Measurements from ENCODE around the gene ANKRD33. TPM values are rescaled to one million over a fixed set of nuclear protein-coding genes. Genes with fewer than 3 reads are reported as not detected.

The ANKRD33 gene
- total RNA-seq, 1 experiment from 2014 or later = not detected

DNA sequence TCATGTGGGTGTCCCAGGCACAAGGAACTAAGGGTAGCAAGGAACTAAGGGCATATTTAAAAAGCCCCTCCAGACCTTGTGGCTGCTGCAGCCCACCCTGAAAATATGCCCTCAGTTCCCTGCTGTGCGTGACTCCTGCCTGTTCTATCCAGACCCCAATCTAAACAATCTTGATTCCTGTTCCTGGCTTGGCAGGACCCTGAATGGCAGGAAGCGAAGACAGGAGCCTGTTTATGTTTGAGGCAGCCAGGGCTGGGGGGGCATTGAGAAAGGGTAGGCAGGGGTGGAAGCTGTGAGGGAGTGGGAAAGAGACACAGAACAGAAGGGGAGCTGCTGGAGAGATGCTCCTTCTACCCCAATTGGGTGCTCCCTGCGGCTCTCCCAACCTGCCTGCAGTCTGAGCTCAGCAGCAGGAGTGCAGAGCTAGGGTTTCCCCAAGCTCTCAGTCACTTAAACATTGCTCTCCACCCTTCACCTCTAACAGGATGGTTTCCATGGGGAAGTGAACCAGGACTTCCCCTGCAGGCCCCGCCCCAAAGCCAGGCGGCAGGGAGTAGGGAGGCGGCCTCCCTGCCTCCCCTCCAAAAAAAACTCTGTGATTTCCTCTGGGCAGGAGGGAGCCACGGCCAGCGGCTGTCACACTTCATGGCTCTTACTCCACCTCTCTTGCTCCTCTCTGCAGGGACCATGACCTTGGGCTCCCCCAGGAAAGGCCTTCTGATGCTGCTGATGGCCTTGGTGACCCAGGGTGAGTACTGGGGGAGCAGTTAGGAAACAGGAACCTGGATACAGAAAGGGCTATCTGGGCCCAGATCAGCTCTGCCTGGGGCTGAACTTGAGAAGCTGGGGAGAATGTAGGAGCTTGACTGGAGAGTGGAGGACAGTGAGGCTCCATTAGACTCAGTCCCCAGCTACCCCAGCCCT lies 24.1 kb downstream of the ANKRD33 start:
- Histone ChIP-seq H3K27me3 (replicated peaks; ENCODE audit: insufficient read depth, low read depth, low read length, poor library complexity) (no peaks in the 10 kb centered on the region), H3K4me3 (ENCODE audit: low read depth, low read length, poor library complexity, severe bottlenecking) (no peak overlapping the region), H3K9me3 (ENCODE audit: low read depth, low read length, poor library complexity, severe bottlenecking) (no peaks in the 10 kb centered on the region), H3K36me3 (ENCODE audit: insufficient read depth, low read length, poor library complexity, severe bottlenecking) (no peaks in the 10 kb centered on the region), H3K4me1 (ENCODE audit: insufficient read depth, low read length, poor library complexity, severe bottlenecking) (peaks cover 18% of the 10 kb centered on the region), H3K27ac (ENCODE audit: low read depth, low read length, poor library complexity, severe bottlenecking) (no peak overlapping the region)
- DNase-seq (ENCODE audit: low spot score) = peak; percentile 18
- no peak for TF ChIP-seq EZH2 (IDR thresholded peaks at IDR 0.05; ENCODE audit: borderline replicate concordance, low read depth, low read length, poor library complexity, severe bottlenecking)
- TF ChIP-seq, protein P1, sequence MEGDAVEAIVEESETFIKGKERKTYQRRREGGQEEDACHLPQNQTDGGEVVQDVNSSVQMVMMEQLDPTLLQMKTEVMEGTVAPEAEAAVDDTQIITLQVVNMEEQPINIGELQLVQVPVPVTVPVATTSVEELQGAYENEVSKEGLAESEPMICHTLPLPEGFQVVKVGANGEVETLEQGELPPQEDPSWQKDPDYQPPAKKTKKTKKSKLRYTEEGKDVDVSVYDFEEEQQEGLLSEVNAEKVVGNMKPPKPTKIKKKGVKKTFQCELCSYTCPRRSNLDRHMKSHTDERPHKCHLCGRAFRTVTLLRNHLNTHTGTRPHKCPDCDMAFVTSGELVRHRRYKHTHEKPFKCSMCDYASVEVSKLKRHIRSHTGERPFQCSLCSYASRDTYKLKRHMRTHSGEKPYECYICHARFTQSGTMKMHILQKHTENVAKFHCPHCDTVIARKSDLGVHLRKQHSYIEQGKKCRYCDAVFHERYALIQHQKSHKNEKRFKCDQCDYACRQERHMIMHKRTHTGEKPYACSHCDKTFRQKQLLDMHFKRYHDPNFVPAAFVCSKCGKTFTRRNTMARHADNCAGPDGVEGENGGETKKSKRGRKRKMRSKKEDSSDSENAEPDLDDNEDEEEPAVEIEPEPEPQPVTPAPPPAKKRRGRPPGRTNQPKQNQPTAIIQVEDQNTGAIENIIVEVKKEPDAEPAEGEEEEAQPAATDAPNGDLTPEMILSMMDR (conservative IDR thresholded peaks at IDR 0.05; ENCODE audit: low read depth, low read length) = no peak
- BruUV-seq (replicated peaks) = no TSS peak
- intact Hi-C loops (cut with micrococcal nuclease; ENCODE audit: unreplicated experiment) = no loop called here
- CTCF ChIA-PET = interaction anchor here (0.6 kb wide), 1 partner anchor 25 kb away, joined by 3 read pairs; no protein-coding TSS in a partner anchor
- POLR2A ChIA-PET (ENCODE audit: low non-redundant PET) = no interaction called here

DNA sequence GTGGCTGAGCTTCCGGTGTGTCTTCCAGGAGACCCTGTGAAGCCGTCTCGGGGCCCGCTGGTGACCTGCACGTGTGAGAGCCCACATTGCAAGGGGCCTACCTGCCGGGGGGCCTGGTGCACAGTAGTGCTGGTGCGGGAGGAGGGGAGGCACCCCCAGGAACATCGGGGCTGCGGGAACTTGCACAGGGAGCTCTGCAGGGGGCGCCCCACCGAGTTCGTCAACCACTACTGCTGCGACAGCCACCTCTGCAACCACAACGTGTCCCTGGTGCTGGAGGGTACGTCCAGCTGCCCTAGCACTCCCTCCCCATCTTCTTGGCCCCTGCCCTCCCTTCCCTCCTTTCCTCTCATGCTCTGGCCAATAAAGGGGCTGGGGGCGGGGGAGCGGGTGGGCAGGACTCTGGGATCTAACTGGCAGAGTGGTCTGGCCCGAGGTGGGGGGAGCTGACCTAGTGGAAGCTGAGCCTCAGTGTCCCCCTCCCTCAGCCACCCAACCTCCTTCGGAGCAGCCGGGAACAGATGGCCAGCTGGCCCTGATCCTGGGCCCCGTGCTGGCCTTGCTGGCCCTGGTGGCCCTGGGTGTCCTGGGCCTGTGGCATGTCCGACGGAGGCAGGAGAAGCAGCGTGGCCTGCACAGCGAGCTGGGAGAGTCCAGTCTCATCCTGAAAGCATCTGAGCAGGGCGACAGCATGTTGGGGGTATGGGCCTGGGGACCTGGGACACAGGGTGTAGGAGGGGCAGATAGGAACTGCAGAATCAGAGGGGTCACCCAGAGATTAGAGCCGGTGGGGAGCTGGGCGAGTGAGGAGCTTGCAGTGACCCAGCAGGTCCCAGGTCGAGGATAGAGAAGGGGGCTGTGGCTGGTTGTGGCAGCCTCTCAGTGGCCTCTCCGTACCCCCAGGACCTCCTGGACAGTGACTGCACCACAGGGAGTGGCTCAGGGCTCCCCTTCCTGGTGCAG lies 25.4 kb downstream of the ANKRD33 start:
- ChIA-PET CTCF (interaction anchor here (0.7 kb wide), 1 partner anchor 57 kb away, joined by 7 read pairs; no protein-coding TSS in a partner anchor), POLR2A (ENCODE audit: low non-redundant PET) (no interaction called here)
- peaks cover 18% of the 10 kb centered on the region for H3K4me1 ChIP-seq (ENCODE audit: insufficient read depth, low read length, poor library complexity, severe bottlenecking)
- H3K27me3 ChIP-seq (replicated peaks; ENCODE audit: insufficient read depth, low read depth, low read length, poor library complexity) = no peaks in the 10 kb centered on the region
- H3K9me3 ChIP-seq (ENCODE audit: low read depth, low read length, poor library complexity, severe bottlenecking) = no peaks in the 10 kb centered on the region
- intact Hi-C loops (cut with micrococcal nuclease; ENCODE audit: unreplicated experiment) = no loop called here
- H3K4me3 ChIP-seq (ENCODE audit: low read depth, low read length, poor library complexity, severe bottlenecking) = no peak overlapping the region
- no peak for DNase-seq (ENCODE audit: low spot score)
- no peaks in the 10 kb centered on the region for H3K36me3 ChIP-seq (ENCODE audit: insufficient read depth, low read length, poor library complexity, severe bottlenecking)
- H3K27ac ChIP-seq (ENCODE audit: low read depth, low read length, poor library complexity, severe bottlenecking) = no peak overlapping the region
- BruUV-seq (replicated peaks) = no TSS peak
- TF ChIP-seq, protein P1 (conservative IDR thresholded peaks at IDR 0.05; ENCODE audit: low read depth, low read length) = peak; percentile 45; the same call in 1 of the 2 replicates
- TF ChIP-seq EZH2 (IDR thresholded peaks at IDR 0.05; ENCODE audit: borderline replicate concordance, low read depth, low read length, poor library complexity, severe bottlenecking) = no peak

All from A673 (cell line).